GM12878 (cell line): ENCODE results near the gene USP10. TPM values are rescaled to one million over a fixed set of nuclear protein-coding genes. Genes with fewer than 3 reads are reported as not detected.

Experiments
- ATAC-seq: fragments of 200-7000 bp; cut with Tn5 transposase; 3 replicates; pipeline ENCODE4 v1.9.1; 2020; ENCODE audit warnings: mild to moderate bottlenecking, moderate library complexity
- BruUV-seq: library from RNA; stranded (reverse); fragments of 400-500 nt; replicated peaks from 2 replicates; lab custom pipeline; 2021; lab: Mats Ljungman, UMichigan
- CTCF ChIA-PET: fragments of 300-600 bp; sonication (Branson Sonifier 250); formaldehyde crosslinking; extraction: SDS; loops from one replicate; lab custom pipeline; 2021; ENCODE audit warnings: inconsistent platforms; lab: Yijun Ruan, JAX
- POLR2A ChIA-PET: fragments of 350-600 bp; formaldehyde crosslinking; extraction: SDS; loops from one replicate; lab custom pipeline; 2021; ENCODE audit warnings: inconsistent platforms; lab: Charles Lee
- RAD21 ChIA-PET: fragments of 300-600 bp; sonication (Branson Sonifier 250); formaldehyde crosslinking; loops from one replicate; lab custom pipeline; 2023; ENCODE audit warnings: antibody characterized with exemption; ENCODE audit not compliant: unreplicated experiment; lab: Charles Lee
- SMC1A ChIA-PET: fragments of 300-600 bp; sonication (Branson Sonifier 250); formaldehyde crosslinking; loops from one replicate; lab custom pipeline; 2023; ENCODE audit not compliant: unreplicated experiment, uncharacterized antibody; lab: Charles Lee
- DNase-seq: peaks from one replicate; pipeline ENCODE4 v3.0.0-alpha.2; 2011; ENCODE audit warnings: low read depth, low spot score
- FAIRE-seq: peaks from 3 replicates; lab custom pipeline; 2011; peaks lifted over from hg19 to GRCh38; lab: Jason Lieb, UNC
- H2AFZ ChIP-seq: 2 replicates; pipeline ENCODE4 v1.6.0; 2011; ENCODE audit warnings: low read depth, low read length, control low read depth; ENCODE audit not compliant: control insufficient read depth
- H3K27ac ChIP-seq: 2 replicates; pipeline ENCODE4 v1.5.1; 2011; ENCODE audit warnings: control low read depth; ENCODE audit not compliant: control insufficient read depth, insufficient read depth
- H3K27me3 ChIP-seq, 2 experiments: replicated peaks in 1 of 2; 2 replicates each; pipeline versions ENCODE4 v1.6.0 to v1.6.1; 2011; ENCODE audit warnings: low read length in 1 of 2; ENCODE audit not compliant: control insufficient read depth in 2 of 2, insufficient read depth in 2 of 2
- H3K36me3 ChIP-seq, 2 experiments: 2 replicates each; pipeline ENCODE4 v1.5.1; 2011; ENCODE audit warnings: low read length in 1 of 2; ENCODE audit not compliant: control insufficient read depth in 2 of 2, insufficient read depth in 2 of 2
- H3K4me1 ChIP-seq: 2 replicates; pipeline ENCODE4 v1.6.1; 2011; ENCODE audit warnings: mild to moderate bottlenecking, low read length, moderate library complexity, mixed read lengths; ENCODE audit not compliant: control insufficient read depth, insufficient read depth
- H3K4me2 ChIP-seq: 2 replicates; pipeline ENCODE4 v1.6.0; 2011; ENCODE audit warnings: control low read depth; ENCODE audit not compliant: control insufficient read depth, insufficient read depth
- H3K4me3 ChIP-seq: fragments of 200-600 bp; sonication (generic); 2 replicates; pipeline ENCODE4 v1.5.1; 2016
- H3K79me2 ChIP-seq: 2 replicates; pipeline ENCODE4 v1.6.0; 2011; ENCODE audit warnings: low read length; ENCODE audit not compliant: control insufficient read depth, insufficient read depth
- H3K9ac ChIP-seq: 2 replicates; pipeline ENCODE4 v1.8.0; 2011; ENCODE audit warnings: low read length, control low read depth, mixed read lengths; ENCODE audit not compliant: control insufficient read depth, insufficient read depth
- H3K9me3 ChIP-seq: replicated peaks from 3 replicates; pipeline ENCODE4 v1.5.1; 2011; ENCODE audit warnings: mild to moderate bottlenecking, low read length; ENCODE audit not compliant: control insufficient read depth, insufficient read depth
- H4K20me1 ChIP-seq: 2 replicates; pipeline ENCODE4 v1.6.0; 2011; ENCODE audit not compliant: control insufficient read depth, insufficient read depth
- CHD1 ChIP-seq: IDR thresholded peaks from 2 replicates; pipeline ENCODE4 v1.6.1; 2012; ENCODE audit warnings: low read depth, low read length, improper control_type of control experiment
- E2F8 ChIP-seq: fragments of 450-650 bp; IDR thresholded peaks from 2 replicates; pipeline ENCODE4 v1.6.1; 2018; ENCODE audit warnings: mild to moderate bottlenecking, low read depth, moderate library complexity; ENCODE audit not compliant: partially characterized antibody
- JUND ChIP-seq: IDR thresholded peaks from 2 replicates; pipeline ENCODE4 v1.6.1; 2012; ENCODE audit warnings: low read depth, mild to moderate bottlenecking, low read length, improper control_type of control experiment, moderate library complexity
- MEF2B ChIP-seq: fragments of 450-650 bp; IDR thresholded peaks from 2 replicates; pipeline ENCODE4 v1.6.1; 2018; ENCODE audit warnings: mild to moderate bottlenecking, moderate library complexity; ENCODE audit not compliant: partially characterized antibody, poor library complexity, severe bottlenecking
- NR2C2 ChIP-seq: IDR thresholded peaks from 2 replicates; pipeline ENCODE4 v1.6.1; 2011; ENCODE audit warnings: borderline replicate concordance, low read depth; ENCODE audit not compliant: control insufficient read depth, insufficient read length
- NR2F1 ChIP-seq: fragments of 450-650 bp; conservative IDR thresholded peaks from 2 replicates; pipeline ENCODE4 v1.6.1; 2017; ENCODE audit warnings: mild to moderate bottlenecking
- POU2F2 ChIP-seq: IDR thresholded peaks from 3 replicates; pipeline ENCODE4 v1.6.1; 2011; ENCODE audit warnings: low read depth, mild to moderate bottlenecking, low read length, borderline replicate concordance
- RAD51 ChIP-seq: fragments of 450-650 bp; IDR thresholded peaks from 2 replicates; pipeline ENCODE4 v1.6.1; 2016; ENCODE audit warnings: moderate library complexity, mild to moderate bottlenecking, inconsistent platforms
- RFX5 ChIP-seq: IDR thresholded peaks from 2 replicates; pipeline ENCODE4 v1.6.1; 2011; ENCODE audit warnings: low read depth, low read length, improper control_type of control experiment
- SMC3 ChIP-seq: IDR thresholded peaks from 2 replicates; pipeline ENCODE4 v1.6.1; 2011; ENCODE audit warnings: low read length, improper control_type of control experiment, borderline replicate concordance
- SPI1 ChIP-seq: IDR thresholded peaks from 2 replicates; pipeline ENCODE4 v1.6.1; 2011; ENCODE audit warnings: low read depth, mild to moderate bottlenecking, low read length, moderate library complexity, borderline replicate concordance; ENCODE audit not compliant: insufficient read depth
- SREBF1 ChIP-seq: IDR thresholded peaks from 2 replicates; pipeline ENCODE4 v1.6.1; 2012; ENCODE audit warnings: mild to moderate bottlenecking, low read length
- STAT1 ChIP-seq: fragments of 450-650 bp; conservative IDR thresholded peaks from 2 replicates; pipeline ENCODE4 v1.6.1; 2014; ENCODE audit warnings: antibody characterized with exemption, mild to moderate bottlenecking
- SUZ12 ChIP-seq: fragments of 200-600 bp; sonication (generic); IDR thresholded peaks from one replicate; pipeline ENCODE4 v1.6.1; 2018; ENCODE audit warnings: antibody characterized with exemption, mild to moderate bottlenecking; ENCODE audit not compliant: unreplicated experiment
- TCF3 ChIP-seq: IDR thresholded peaks from 2 replicates; pipeline ENCODE4 v1.6.1; 2012; ENCODE audit warnings: low read depth, mild to moderate bottlenecking, low read length, borderline replicate concordance; ENCODE audit not compliant: insufficient read depth
- WGBS: methylation state at CpG from one replicate; pipeline ENCODE4 v1.1.6; 2016; ENCODE audit warnings: low lambda C conversion rate; ENCODE audit not compliant: insufficient replicate concordance, insufficient coverage; ENCODE audit errors: missing lambda C conversion rate; 5-methylcytosine and 5-hydroxymethylcytosine counted together
- in situ Hi-C: fragments of 300-500 bp; cut with MboI; formaldehyde crosslinking; loops from 9 replicates; pipeline ENCODE4 v1.14.3; 2018; ENCODE audit warnings: mixed read lengths
- intact Hi-C: fragments of 100-400 bp; cut with micrococcal nuclease; formaldehyde crosslinking; loops from one replicate; pipeline ENCODE4 v1.14.2; 2022; ENCODE audit not compliant: unreplicated experiment
- polyA plus RNA-seq, 11 experiments: library from polyadenylated mRNA; depleted of rRNA in 4 of 11; unstranded in 6 of 11; stranded (reverse) in 5 of 11; fragments of >200 nt; fragmentation: Nextera tagmentation in 4 of 11; fragmentation: Illumina TruSeq in 1 of 11; extraction: Ambion mirVana in 4 of 11; extraction: Trizol in 1 of 11; gene quantifications; 1 replicate in 1 of 11; 2 replicates in 10 of 11; pipeline versions ENCODE4 v1.2.1 to v1.2.3, GENCODE V29; 2011 to 2016; ENCODE audit warnings: inconsistent platforms in 2 of 11, missing spikeins in 2 of 11, low read depth in 1 of 11
- total RNA-seq, 4 experiments: library from RNA; depleted of rRNA in 3 of 4; stranded (reverse); fragments of >200 nt in 3 of 4; fragmentation: Illumina TruSeq in 1 of 4; extraction: Trizol in 1 of 4; gene quantifications; 2 replicates each; pipeline versions ENCODE4 v1.2.1 to v1.2.3, GENCODE V29; 2013 to 2021
- TF ChIP-seq, protein P1 (sequence below): IDR thresholded peaks from 2 replicates; pipeline ENCODE4 v1.6.1; 2011; ENCODE audit warnings: borderline replicate concordance, low read depth, mild to moderate bottlenecking, moderate library complexity, low read length; ENCODE audit not compliant: insufficient read depth, poor library complexity, severe bottlenecking

Gene USP10
- total and polyA plus RNA-seq, 10 of the 15 experiments (the other 5 are each of a cell fraction or from before 2014, with no cell fraction given) = 46.1 to 160 (median 105) TPM

GRCh38 chr16:84815462-84815861 is 115.7 kb downstream of the USP10 start:
- peaks cover 7% of the 10 kb centered on the region; the same call in 1 of the 2 replicates for H3K4me1 ChIP-seq
- WGBS = 10% methylated on average over 7 of the region's 7 CpGs
- intact Hi-C loops (no loop called here), in situ Hi-C loops (no loop called here)
- no peak overlapping the region for H3K27ac ChIP-seq
- no TSS peak for BruUV-seq
- H2AFZ ChIP-seq = no peak overlapping the region
- ATAC-seq (no peak), DNase-seq (no peak), FAIRE-seq (no peak)
- H3K79me2 ChIP-seq = no peaks in the 10 kb centered on the region
- no peak overlapping the region for H3K9ac ChIP-seq
- TF ChIP-seq NR2C2 (no peak), CHD1 (no peak), SPI1 (no peak), SUZ12 (no peak), POU2F2 (no peak), E2F8 (no peak), SMC3 (no peak), JUND (no peak), TCF3 (no peak), MEF2B (no peak), RFX5 (no peak), RAD51 (no peak), SREBF1 (no peak), STAT1 (no peak), NR2F1 (no peak)
- TF ChIP-seq, protein P1, sequence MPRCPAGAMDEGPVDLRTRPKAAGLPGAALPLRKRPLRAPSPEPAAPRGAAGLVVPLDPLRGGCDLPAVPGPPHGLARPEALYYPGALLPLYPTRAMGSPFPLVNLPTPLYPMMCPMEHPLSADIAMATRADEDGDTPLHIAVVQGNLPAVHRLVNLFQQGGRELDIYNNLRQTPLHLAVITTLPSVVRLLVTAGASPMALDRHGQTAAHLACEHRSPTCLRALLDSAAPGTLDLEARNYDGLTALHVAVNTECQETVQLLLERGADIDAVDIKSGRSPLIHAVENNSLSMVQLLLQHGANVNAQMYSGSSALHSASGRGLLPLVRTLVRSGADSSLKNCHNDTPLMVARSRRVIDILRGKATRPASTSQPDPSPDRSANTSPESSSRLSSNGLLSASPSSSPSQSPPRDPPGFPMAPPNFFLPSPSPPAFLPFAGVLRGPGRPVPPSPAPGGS = no peak
- H4K20me1 ChIP-seq = no peaks in the 10 kb centered on the region
- no peak overlapping the region for H3K4me2 ChIP-seq
- ChIA-PET POLR2A (no interaction called here), CTCF (interaction anchor here (1.0 kb wide), 1 partner anchor 77 kb away, joined by 3 read pairs; no protein-coding TSS in a partner anchor), SMC1A (interaction anchor here (1.1 kb wide), 1 partner anchor 66 kb away, joined by 3 read pairs; no protein-coding TSS in a partner anchor), RAD21 (no interaction called here)
- no peaks in the 10 kb centered on the region; the same call in 2 of the 3 replicates for H3K9me3 ChIP-seq
- no peak overlapping the region for H3K4me3 ChIP-seq
- no peaks in the 10 kb centered on the region for H3K36me3 ChIP-seq
- H3K27me3 ChIP-seq = peaks cover 5 to 9% of the 10 kb centered on the region in 2 experiments; a peak in 3 of 4 replicates
